GM20000 (cell line): ENCODE measurements around the gene CHST10.

ENCODE experiments used
- DNase-seq: peaks from one replicate; pipeline ENCODE4 v3.0.0; 2012; ENCODE audit warnings: low spot score
- CTCF ChIP-seq: IDR thresholded peaks from 2 replicates; pipeline ENCODE4 v1.5.1; 2012; ENCODE audit warnings: mild to moderate bottlenecking, control low read depth; ENCODE audit errors: extremely low read depth, missing control alignments

Gene CHST10

GRCh38 chr2:100401268-100401667, 16.2 kb downstream of the CHST10 start:
- TF ChIP-seq CTCF, result no peak
- no peak for DNase-seq

- TF ChIP-seq CTCF, result no peak
These were observed 17.8 kb downstream of the CHST10 start for GRCh38 chr2:100399714-100400113.

GRCh38 chr2:100397976-100398375, 19.5 kb downstream of the CHST10 start:
- TF ChIP-seq CTCF, result no peak
- DNase-seq, result no peak

More at GRCh38 chr2:100399714-100400113, 17.8 kb downstream of the CHST10 start:
- DNase-seq, result no peak

- TF ChIP-seq CTCF, result no peak
These were observed 20.2 kb downstream of the CHST10 start for GRCh38 chr2:100397118-100397860.

GRCh38 chr2:100396483-100396882, 21.0 kb downstream of the CHST10 start:
- TF ChIP-seq CTCF, result no peak
- DNase-seq, result no peak

More at GRCh38 chr2:100397118-100397860, 20.2 kb downstream of the CHST10 start:
- DNase-seq, result no peak

GRCh38 chr2:100395532-100396350, 21.7 kb downstream of the CHST10 start:
- TF ChIP-seq CTCF, result no peak
- no peak for DNase-seq

GRCh38 chr2:100394111-100394641, 23.3 kb downstream of the CHST10 start:
- DNase-seq, result peak; percentile 68
- no peak for TF ChIP-seq CTCF
